HG03039 (cell line): ENCODE results near the gene ZC3H13.

Experiments
- ATAC-seq: cut with Tn5 transposase; IDR thresholded peaks from one replicate; pipeline ENCODE4 v1.9.1; 2021; ENCODE audit warnings: mild to moderate bottlenecking, moderate library complexity; ENCODE audit not compliant: unreplicated experiment

Gene ZC3H13

DNA sequence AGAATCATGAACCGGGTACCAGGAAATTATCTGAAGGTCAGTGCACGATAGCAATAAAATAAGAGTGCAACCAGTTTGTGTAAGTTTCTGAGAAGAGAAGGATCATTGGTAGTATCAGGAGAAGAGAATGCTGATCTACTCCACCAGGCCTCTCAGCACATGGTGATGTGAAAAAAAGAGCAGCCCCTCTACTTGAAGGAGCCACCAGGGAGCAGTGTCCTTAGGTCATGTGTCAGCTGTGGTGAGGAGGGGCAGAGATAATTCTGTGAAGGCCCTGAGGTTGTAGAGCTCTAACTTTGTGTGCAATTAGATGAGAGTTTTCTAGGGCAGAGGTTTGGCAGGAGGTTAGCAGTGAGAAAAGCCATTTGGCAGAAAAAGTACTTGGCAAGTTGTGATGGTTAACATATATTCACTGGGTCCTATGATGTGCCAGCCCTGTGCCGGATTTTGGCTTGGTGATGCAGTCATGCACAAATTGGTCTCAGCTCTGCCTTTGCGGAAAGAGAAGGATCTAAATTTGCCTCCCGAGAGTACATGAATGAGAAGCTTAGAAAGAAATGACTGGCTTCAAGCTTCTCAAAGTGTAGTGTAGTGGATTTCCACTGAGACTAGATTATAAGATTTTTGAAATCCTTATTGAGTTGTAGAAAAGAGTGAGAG, 19.2 kb upstream of the ZC3H13 start:
- ATAC-seq = peak; percentile 88

DNA sequence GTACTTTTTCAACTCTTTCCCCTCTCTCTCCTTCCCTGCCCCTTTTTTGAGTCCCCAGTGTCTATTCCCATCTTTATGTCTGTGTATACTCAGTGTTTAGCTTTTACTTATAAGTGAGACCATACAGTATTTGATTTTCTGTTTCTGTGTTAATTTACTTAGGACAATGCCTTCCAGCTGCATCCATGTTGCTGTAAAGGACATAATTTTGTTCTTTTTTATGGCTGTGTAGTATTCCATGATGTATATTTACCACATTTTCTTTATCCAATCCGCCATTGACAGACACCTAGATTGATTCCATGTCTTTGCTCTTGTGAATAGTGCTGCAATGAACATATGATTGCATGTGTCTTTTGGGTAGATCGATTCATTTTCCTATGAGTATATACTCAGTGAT, 10.7 kb upstream of the ZC3H13 start:
- no peak for ATAC-seq

DNA sequence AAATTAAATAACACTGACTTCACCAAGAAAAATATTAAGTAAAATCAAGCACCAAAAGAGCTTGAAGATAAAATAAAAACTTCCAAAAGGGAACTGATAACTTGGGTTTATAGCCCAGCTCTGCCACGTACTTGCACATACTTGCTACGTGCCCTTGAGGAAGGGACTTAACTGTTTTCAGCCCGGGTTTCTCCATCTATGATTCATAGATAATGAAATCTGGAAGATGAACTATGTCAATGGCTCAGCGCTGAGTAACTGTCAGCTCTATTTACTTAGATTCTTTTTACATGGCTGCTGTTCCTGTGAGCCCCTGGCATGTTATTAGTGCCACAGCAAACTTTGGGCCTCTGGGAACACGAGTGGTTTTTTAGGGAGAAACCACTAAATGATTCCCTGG, 9.6 kb upstream of the ZC3H13 start:
- ATAC-seq = no peak

DNA sequence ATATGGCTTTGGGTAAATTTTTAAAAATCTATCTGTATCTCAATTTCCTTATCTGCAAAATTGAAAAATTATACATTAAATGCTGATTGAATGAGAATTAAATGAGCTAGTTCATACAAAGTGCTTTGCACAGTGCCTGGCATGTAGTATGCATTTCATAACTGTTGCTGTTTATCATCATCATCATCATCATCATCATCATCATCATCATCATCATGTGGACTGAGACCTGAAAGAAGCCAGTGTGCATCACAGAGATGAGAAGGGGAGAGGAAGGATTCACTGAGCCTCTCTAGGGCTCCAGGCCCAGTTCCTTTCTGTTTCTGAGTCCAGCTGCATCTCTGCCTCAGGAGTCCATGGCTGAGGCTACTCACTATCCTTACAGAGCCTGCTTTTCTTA, 6.9 kb upstream of the ZC3H13 start:
- no peak for ATAC-seq

DNA sequence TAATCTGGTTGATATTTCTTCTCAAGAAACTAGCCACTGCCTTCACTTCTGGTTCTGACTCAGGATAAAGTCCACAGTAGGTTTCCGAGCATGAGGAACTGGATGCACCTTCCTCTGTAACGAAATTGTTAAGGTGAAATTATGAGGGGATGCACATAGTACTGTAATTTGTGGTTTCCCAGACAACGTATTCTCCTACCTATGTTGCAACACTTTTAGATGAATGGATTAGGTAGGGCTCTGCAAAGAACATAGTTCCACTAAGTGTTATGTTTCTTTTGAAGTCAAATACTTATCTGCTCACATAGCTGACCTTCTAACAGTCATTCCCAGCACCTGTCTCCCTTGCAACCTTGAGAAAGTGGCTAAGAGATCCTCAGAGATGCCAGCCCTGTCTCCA, 5.7 kb upstream of the ZC3H13 start:
- no peak for ATAC-seq

DNA sequence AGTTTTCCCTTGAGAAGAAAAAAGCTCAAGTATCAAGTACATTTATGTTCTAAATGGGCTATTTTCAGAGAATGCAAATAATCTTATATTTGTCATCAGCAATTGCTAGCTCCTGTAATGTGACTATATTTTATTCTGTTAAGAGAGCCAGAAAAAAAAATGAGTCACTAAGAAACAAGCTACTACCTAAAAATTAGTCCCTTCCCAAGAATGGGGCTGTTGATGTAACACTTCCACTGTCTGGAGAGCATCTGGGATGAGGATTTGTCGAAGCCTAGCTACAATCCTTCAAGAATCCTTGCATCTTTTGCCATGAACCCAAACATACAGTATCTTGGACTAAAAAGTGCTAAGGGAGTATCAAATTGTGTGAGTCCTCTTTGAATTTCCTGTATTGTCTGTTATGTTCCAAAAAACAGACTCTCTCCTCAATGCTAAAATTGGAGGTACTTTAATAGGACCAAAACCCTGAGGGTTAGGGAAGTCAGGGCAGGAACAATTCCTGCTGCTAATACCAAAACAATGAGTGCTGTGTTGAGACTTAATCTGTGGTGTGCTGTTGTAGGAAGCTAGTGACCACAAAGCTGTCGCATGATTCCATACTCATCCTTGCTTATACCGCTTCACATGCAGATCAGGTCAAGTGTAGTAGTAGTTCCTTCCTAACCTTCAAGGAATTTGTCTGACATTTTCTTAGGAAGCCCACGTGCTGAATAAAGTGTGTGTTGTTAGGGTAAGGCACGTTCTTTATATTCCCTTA, 4.9 kb upstream of the ZC3H13 start:
- ATAC-seq = no peak

DNA sequence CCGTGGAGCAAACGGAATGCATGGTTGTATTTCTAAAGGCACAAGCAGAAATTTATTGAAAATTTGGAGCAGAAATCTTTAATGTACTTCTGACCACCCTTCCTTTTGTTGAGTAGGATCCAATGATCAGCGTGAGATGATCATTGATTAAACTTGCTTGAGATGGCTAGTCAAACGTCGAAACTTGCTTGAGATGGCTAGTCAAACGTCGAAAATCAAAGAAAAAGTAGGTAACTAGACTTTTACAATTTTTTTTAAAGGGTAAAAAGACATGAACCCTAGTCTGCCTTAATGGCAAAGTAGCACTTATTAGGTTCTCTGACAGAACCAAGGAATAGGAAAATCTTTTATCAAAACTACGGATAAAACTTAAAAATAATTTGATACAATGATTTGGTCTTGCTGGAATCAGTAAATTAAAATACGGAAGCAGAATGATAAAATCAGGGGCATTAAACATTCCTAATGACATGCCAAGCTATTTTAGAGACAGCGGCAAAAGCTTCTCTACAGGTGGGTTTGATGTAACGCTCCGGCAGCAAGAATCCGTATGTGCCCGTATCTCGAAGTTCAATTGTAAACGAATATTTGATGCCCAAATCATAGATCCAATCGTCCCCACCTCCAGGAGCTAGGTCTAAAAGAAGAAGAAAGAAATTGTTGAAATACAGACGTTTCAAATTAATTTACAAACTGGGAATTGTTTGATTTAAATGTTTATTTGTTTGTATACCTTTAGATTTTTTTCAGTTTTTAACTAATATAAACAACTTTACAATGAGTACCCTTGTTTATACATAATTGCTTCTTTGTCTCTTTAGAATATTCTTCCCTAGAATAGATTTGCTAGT, 841 bp upstream of the ZC3H13 start:
- ATAC-seq = no peak

DNA sequence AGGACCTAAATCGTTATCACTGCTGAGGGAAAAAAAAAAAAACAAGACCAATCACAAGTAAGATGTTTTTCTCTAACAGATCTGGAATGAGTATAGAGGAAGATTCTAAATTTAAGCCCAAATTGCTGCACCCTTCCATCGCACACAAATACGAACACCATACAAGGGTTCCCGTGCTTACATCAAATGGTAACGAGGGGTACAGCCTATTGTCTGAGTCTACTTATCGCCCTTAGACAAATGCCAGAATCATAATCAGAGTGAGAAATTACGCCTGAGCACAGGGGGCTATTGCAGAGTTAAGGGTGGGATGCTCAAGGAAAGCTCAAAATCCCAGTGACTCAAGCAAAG, 603 bp downstream of the ZC3H13 start:
- ATAC-seq = no peak

DNA sequence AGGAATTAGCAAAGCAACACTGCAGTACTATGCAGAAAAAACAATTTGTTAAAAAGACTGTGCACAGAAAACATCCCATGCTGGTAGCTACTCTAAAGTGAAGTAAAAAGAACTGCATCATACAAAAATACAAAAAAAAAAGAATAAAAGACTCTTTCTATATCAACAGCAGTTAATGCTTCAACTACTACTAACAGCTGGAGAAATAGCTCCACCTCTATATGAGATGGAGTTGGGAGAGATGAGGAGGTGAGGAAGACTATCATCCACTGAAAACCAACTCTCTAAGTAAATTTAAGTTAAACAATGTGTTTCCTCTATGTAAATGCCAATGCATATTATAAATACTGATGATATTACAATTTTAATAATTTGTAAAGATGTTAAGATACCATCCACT, 1.8 kb downstream of the ZC3H13 start:
- ATAC-seq = no peak

DNA sequence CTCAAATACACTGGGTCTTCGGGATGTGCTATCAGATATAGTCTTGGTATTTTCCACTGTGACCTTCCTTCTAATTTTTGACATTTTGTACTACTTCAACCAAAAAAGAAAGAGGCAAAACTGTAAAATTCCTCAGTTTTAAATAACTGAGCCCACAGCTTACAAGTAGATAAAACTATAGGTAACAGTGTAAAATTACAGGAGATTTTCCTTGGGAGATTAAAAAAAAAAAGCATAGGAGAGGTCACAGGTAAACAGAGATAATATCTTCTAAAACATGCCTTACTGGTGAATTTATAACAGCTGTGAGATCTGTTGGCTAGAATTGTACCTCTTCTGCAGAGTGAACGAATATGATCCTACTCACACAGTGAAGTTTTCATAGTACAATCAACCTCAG, 7.1 kb downstream of the ZC3H13 start:
- ATAC-seq = no peak

DNA sequence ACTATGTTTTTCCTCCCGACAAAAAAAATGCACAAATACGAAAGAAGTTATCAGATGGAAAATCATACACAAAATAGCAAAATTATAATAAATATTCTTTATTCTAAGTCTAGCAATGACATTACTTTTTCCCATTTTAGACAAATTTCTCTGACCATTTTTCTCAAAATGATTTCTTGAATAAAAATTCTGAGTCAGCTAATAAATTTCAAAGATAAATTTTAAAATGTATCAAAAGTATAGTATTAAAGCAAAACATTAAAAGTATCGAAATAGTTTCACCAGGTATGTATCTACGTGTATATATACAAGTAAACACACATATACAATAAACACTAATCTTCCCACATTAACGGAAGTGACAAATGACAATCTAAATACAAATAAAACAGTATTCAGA, 8.9 kb downstream of the ZC3H13 start:
- ATAC-seq = no peak

DNA sequence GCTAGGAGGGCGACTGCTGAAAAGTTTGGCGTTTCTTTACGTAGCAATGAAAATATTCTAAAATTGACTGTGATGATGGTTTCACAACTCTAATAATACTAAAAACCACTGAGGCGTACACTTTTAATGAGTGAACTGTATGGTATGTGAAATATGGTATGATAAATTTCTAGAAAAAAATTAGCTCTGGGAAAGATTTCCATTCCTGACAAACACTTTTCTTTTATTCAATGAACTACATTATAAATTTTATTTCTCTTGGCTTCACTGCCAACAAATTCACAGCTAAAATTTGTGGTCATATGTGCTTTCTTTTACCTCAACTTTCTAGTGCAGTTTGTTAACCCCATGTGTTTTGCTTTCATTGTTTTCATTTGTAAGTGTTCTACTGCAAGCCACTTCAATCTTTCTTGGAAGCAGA, 11.1 kb downstream of the ZC3H13 start:
- ATAC-seq = no peak

DNA sequence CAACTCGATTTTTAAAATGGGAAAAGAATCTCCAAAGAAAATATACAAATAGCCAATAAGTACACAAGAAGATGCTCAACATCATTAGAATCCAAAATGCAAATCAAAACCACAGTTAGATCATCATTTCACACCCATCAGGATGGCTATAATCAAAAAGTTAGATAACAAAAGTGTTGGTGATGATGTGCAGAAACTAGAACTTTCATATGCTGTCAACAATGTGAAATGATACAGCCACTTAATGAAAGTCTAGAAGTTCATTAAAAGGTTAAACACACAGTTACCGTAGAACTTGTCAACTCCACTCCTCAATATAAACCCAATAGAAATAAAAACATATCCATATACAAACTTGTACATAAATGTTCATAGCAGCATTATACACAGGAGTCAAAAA, 11.8 kb downstream of the ZC3H13 start:
- ATAC-seq = no peak

DNA sequence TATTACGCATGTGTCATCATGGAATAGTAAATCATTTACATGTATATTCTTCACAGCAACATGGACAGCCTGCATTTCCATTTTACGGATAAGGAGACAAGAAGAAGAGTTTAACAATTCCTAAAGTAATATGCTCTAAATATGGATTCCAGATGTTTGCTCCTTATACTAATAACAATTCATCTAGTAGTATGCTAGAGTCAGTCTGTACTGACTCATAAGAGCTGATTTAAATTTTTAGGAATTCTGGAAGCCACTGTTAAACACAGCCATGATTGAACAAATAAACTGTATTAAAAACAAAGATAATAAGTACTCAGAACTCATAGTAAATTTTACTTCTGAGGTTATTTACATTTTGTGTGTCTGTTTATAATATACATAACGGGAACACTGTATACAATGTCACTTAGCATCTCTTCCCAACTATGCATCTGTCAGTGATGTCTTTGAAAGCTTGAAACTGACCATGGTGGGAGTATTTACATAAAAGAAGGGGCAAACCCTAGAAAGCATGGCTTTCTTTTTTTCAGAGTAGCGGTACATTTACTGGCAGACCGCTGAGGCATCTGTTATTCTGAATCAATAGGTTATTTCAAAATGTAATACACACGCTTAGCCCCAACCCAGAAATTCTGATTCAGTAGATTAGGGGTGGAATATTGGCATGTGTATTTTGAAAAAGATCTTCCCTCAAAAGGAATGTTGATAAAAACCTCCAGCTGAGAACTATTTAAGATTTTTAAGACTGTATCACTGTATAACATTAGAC, 12.9 kb downstream of the ZC3H13 start:
- ATAC-seq = no peak

DNA sequence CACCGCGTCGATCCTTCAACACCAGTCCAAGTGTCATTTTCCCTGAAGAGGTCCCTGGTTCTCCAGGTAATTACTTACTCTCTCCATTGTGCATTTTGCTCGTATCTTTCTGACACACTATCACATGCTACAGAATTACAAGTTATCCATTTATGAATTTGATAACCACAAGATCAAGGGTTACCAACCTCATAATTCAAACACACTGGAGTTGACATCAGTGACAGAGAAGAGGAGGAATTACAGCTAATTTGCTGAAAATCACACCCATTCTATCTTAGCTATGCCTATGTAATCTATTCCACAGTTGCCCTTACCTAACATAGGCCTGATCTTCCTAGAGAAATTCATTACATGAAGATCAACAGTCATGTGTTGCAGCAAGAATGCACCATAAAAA, 14.2 kb downstream of the ZC3H13 start:
- ATAC-seq = no peak

DNA sequence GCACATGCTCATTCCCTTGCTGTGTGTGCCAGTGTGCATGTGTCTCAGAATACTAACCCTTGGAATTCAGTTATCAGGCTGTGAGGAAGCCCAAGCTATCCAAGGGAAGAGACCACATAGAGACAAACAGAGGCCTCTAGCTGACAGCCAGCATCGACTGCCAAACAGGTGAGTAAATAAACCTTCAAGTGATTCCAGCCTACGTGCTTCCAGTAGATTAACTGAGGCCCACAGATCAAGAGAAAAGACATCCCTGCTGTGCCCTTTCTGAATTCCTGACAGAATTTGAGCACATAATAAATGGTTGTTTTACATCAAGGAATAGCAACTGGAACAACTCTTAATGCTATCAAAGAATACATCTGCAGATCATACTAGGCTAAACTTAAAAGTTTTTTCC, 17.5 kb downstream of the ZC3H13 start:
- ATAC-seq = no peak

DNA sequence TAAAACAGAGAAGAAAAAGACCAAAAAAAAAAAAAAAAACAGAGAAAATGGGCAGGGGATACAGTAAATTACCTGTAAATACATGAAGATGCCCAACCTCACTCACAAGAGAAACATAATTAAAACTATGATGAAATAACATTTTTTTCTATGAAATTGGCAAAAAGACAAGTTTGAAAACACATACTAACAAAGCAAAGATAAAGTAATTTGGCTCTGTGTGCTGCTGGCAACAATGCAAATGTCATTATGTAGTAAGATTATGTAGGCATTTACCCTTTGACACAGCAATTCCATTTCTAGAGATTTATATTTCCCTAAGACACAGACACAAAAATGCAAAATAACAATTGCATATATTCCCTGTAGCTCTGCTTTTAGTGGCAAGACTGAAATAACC, 20.2 kb downstream of the ZC3H13 start:
- no peak for ATAC-seq

DNA sequence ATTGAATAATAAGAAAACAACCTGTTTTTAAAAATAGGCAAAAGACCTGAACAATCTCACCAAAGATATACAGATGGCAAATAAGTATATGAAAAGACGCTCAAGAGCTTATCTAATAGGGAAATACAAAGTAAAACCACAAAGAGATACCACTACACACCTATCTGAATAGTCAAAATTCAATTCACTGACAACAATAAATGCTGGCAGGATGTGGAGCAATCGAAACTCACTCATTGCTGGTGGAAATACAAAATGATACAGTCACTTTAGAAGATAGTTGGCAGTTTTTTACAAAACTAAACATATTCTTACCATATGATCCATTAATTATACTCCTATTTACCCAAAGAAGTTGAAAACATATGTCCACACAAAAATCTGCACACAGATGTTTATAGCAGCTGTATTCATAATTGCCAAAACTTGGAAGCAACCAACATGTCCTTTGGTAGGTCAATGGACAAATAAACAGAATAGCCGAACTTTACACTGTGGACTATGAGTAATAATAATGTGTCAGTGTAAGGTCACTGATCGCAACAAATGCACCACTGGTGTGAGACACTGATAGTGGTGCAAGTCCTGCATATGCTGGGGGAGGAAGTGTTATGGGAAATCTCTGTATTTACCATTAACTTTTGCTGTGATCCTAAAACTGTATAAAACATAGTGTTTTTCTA, 20.8 kb downstream of the ZC3H13 start:
- no peak for ATAC-seq

DNA sequence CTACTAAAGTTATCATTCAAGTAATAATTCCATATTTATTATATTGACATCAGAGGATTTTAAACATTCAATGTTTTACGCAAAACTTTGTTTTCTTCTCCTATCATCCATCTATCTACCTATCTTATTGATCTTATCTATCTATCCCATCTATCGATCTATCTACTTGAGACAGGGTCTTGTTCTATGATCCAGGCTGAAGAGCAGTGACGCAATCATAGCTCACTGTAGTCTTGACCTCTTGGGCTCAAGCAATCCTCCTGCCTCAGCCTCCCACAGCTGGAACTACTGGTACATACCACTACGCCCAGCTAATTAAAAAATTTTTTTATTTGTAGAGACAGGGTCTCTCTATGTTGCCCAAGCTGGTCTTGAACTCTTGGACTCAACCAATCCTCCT, 27.4 kb downstream of the ZC3H13 start:
- ATAC-seq = no peak

DNA sequence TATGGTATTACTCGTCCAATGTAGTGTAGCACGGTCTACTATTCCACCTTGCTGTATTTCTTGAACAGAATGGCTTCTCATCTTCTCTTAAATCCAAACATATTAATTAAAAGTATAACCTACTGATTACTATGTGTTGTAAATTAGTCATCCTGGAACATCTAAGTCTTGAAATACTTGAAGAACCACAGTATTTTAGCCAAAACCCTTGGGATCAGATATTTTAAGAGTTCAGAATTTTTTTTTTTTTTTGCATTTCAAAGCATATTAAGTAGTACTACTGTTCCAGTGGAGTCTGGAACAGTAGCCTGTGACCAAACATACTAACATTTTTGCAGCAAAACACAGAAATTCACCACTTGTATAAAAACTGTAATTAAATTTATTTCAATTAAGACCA, 30.1 kb downstream of the ZC3H13 start:
- no peak for ATAC-seq

DNA sequence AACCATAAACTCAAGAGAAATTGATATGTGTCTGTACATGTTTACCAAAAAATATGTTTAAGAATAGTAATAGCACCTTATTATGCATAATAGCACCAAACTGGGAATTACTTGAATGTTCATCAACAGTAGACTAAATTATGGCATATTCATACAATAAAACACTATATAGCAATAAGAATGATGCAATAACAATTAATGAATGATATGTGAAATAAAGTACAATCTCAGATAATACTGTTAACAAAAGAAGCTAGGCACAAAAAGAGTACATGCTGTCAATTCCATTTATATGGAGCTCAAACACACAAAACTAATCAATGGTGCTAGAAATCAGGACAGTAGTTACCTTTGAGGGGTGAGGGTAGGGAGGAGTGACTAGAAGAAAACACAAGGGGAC, 36.3 kb downstream of the ZC3H13 start:
- ATAC-seq = no peak
